ENCODE data around the gene TMEM212. TPM values are rescaled to one million over a fixed set of nuclear protein-coding genes. Genes with fewer than 3 reads are reported as not detected.

TMEM212 gene
- total RNA-seq, 6 donors from 2014 or later, result 0.11 to 20.8 (median 3.7) TPM

GRCh38 chr3:171817074-171817800, 25.9 kb upstream of the TMEM212 start:
- Histone ChIP-seq H3K4me3 (no peak overlapping the region), H3K4me1 (peaks cover 0 to 4% (median 0%) of the 10 kb centered on the region in 4 donors), H3K36me3 (no peaks in the 10 kb centered on the region), H3K27ac (no peak overlapping the region), H3K27me3 (no peaks in the 10 kb centered on the region), H3K9me3 (no peaks in the 10 kb centered on the region)
- ATAC-seq (ENCODE audit: low FRiP score in 2 of 2), result no peak
- TF ChIP-seq POLR2AphosphoS5 (IDR thresholded peaks at IDR 0.05) (no peak), POLR2A (IDR thresholded peaks at IDR 0.05) (no peak), EP300 (IDR thresholded peaks at IDR 0.05) (no peak), CTCF (IDR thresholded peaks at IDR 0.05) (no peak)
- 89 to 92% methylated on average over 4 of the region's 4 CpGs for WGBS, 2 donors
- no peak for DNase-seq

GRCh38 chr3:171821044-171821443, 22.1 kb upstream of the TMEM212 start:
- H3K27ac ChIP-seq, result no peak overlapping the region
- no peak for TF ChIP-seq EP300 (IDR thresholded peaks at IDR 0.05)
- TF ChIP-seq CTCF (IDR thresholded peaks at IDR 0.05), result no peak
- no peak for TF ChIP-seq POLR2A (IDR thresholded peaks at IDR 0.05)
- no peak for TF ChIP-seq POLR2AphosphoS5 (IDR thresholded peaks at IDR 0.05)
- ATAC-seq (ENCODE audit: low FRiP score in 2 of 2), result no peak
- WGBS, 2 donors, result 80 to 92% methylated on average over 3 of the region's 3 CpGs
- H3K4me1 ChIP-seq, result peaks cover 5 to 16% (median 11%) of the 10 kb centered on the region in 4 donors
- H3K9me3 ChIP-seq, result no peaks in the 10 kb centered on the region
- no peaks in the 10 kb centered on the region for H3K36me3 ChIP-seq
- no peak for DNase-seq
- H3K4me3 ChIP-seq, result no peak overlapping the region
- H3K27me3 ChIP-seq, result no peaks in the 10 kb centered on the region

- 62 to 84% methylated on average over 2 of the region's 2 CpGs for WGBS, 2 donors
- DNase-seq (no peak), ATAC-seq (ENCODE audit: low FRiP score in 2 of 2) (no peak)
- no peak overlapping the region for H3K27ac ChIP-seq
- no peaks in the 10 kb centered on the region for H3K36me3 ChIP-seq
- no peak overlapping the region for H3K4me3 ChIP-seq
- H3K4me1 ChIP-seq, result peaks cover 5 to 16% (median 10%) of the 10 kb centered on the region in 4 donors
- no peak for TF ChIP-seq POLR2A (IDR thresholded peaks at IDR 0.05)
- TF ChIP-seq POLR2AphosphoS5 (IDR thresholded peaks at IDR 0.05), result no peak
- no peak for TF ChIP-seq CTCF (IDR thresholded peaks at IDR 0.05)
- TF ChIP-seq EP300 (IDR thresholded peaks at IDR 0.05), result no peak
- no peaks in the 10 kb centered on the region for H3K9me3 ChIP-seq
- H3K27me3 ChIP-seq, result no peaks in the 10 kb centered on the region
Observed at GRCh38 chr3:171821778-171822358, 21.3 kb upstream of the TMEM212 start.

- H3K4me3 ChIP-seq, result no peak overlapping the region
- ATAC-seq (ENCODE audit: low FRiP score in 2 of 2), result no peak
- TF ChIP-seq POLR2AphosphoS5 (IDR thresholded peaks at IDR 0.05) (no peak), POLR2A (IDR thresholded peaks at IDR 0.05) (no peak), EP300 (IDR thresholded peaks at IDR 0.05) (no peak), CTCF (IDR thresholded peaks at IDR 0.05) (no peak)
- no peaks in the 10 kb centered on the region for H3K36me3 ChIP-seq
- no peaks in the 10 kb centered on the region for H3K27me3 ChIP-seq
- 67 to 95% methylated on average over 4 of the region's 4 CpGs for WGBS, 2 donors
- H3K9me3 ChIP-seq, result no peaks in the 10 kb centered on the region
- DNase-seq, result no peak
- H3K27ac ChIP-seq, result no peak overlapping the region
- peaks cover 5 to 16% (median 10%) of the 10 kb centered on the region in 4 donors for H3K4me1 ChIP-seq
Observed at GRCh38 chr3:171822431-171823106, 20.6 kb upstream of the TMEM212 start.
